Cerebellar cortex (tissue), 1 donor: ENCODE results near the gene MFSD6.
A peak's percentile ranks its signal among the peaks of the same experiment; 100 is the strongest.
"Not testable (repeated sequence)": the region's sequence is repeated elsewhere in the genome, so short reads cannot be mapped to it uniquely, and the experiment has no call there.

Experiments used
- DNase-seq: peaks from one replicate; pipeline ENCODE4 v3.0.0-alpha.2; 2015; ENCODE audit warnings: low spot score

The MFSD6 gene

GRCh38 chr2:190405995-190406394, 2.2 kb upstream of the MFSD6 start:
- DNase-seq, result no peak

DNA sequence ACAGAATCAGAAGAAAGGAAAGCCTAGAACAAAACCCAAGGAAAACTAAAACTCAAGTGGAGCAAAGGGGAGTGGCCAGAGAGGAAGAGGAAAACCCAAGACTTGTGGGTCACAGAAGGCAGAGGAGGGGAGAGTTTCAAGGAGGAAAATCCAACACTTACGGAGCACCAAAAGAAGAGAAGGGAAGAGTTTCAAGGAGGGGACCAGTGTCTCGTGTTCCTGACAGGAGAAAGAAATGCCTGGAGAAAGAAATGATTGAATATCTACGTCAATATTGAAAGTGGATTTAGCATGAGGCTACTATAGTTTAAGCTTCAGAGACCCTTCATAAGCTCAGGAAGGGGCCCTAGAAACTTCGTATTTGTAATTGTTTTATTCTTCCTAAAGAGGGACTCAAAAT, 1.4 kb upstream of the MFSD6 start:
- DNase-seq, result no peak

GRCh38 chr2:190407246-190407661, 901 bp upstream of the MFSD6 start:
- DNase-seq, result peak; percentile 31

- peak; percentile 46 for DNase-seq
These were observed 550 bp downstream of the MFSD6 start for GRCh38 chr2:190408538-190409271.

- DNase-seq, result peak; percentile 54
These were observed 1.5 kb downstream of the MFSD6 start for GRCh38 chr2:190409616-190410015.

GRCh38 chr2:190410166-190410565, 2.0 kb downstream of the MFSD6 start:
- DNase-seq, result peak; percentile 79

GRCh38 chr2:190412966-190413365, 4.8 kb downstream of the MFSD6 start:
- DNase-seq, result no peak

GRCh38 chr2:190413421-190413820, 5.3 kb downstream of the MFSD6 start:
- DNase-seq, result peak; percentile 30

- no peak for DNase-seq
These were observed 7.1 kb downstream of the MFSD6 start for GRCh38 chr2:190415251-190415650.

DNA sequence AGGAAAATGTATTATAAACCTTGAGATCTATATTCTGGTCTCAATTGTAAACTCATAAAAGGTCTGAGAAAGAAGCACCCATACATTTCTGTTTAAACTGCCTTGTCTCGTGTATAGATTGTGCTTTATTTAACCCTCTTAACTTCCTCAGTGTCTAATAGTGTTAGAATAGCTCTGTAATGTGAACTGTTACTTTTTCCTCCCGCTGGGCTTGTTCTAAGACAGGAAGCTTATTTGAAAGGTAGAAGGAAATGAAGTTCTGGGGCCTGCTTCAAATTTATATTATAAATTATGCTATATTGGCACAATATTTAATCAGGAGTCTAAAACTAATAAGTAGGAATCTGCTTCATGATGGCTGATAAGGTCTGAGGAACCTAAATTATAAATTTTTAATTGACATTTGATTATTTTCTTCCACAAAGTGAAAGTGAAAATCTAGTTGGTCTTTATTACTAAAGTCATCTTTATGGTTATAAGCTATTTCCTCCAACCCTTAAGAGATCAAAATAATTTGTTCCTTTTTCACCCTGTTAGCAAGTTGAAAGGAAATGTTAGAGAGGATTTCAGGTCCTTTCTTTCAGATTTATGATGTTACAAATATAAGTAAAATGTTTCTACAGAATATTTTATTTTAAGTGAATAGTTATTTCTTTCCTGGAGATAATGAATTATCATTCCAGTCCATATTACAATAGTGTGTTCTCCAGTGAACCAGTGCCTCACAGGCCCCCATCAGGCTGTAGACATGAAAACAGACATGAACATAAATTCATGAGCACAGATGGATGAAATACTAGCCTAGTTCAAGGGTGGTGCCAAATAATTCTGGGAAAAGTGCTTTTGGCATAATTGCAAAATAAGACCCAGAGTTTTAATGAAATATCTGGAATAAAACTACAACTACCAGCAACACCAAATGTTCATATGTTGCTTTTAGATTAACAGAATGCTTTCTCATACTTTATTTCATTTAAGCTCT, 7.9 kb downstream of the MFSD6 start:
- DNase-seq, result no peak

DNA sequence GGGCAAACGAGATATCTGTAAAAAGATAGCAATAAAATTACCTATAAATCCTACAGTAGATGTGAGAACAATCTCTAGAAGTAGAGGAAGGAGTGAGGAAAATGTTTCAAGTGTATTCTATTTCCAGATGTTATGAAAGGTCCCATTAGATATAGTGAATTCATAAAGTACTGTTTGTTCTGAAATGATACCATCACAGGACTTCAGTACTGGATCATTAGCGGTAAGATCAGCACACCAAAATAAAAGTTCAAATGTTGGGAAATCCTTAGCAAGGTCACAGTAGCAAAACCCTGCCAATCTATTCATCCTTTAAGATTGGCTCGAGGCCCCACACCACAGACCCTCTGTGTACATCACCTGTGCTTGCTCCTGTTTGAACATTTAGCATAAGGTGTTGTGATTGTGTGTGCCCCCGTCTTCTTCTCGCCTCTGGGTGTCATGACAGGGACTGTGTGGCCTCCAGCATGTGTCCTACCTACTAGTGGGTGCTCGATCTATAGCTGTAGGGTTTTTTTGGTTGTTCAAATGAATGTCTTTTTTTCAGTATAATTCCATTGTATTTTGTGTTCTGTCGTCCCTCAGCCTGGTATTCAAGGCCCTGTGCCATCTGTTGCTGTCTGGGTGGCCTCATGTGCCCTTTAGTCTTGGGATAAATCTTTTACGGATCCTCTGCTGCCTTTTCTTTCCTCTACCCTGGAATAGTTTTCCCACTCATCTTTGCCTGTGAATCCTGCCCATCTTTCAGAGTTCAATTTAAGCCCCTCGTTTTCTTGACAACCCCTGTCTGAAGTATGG, 9.1 kb downstream of the MFSD6 start:
- DNase-seq, result peak; percentile 53

DNA sequence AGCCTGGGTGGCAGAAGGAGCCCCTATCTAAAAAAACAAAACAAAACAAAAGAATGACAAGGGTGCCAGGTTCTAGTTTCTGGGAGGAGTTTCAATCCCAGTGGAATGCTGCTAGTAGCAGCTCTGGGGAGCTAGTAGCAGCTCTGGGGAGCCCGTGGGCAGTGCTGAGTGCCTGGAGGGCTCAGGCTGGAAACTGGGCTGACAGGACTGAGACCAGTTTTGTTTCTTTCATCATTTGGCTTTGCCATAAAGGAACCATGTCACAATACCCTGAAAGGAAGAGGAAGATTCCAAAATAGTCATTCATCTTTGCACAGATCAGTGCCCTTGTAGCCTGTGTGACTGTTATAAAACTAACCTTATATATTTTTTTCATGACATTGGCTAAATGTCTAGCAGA, 10.6 kb downstream of the MFSD6 start:
- no peak for DNase-seq

GRCh38 chr2:190420801-190421200, 12.6 kb downstream of the MFSD6 start:
- DNase-seq, result no peak

- DNase-seq, result no peak
These were observed 17.2 kb downstream of the MFSD6 start for GRCh38 chr2:190425221-190425866.

GRCh38 chr2:190425883-190426658, 17.9 kb downstream of the MFSD6 start:
- no peak for DNase-seq

DNA sequence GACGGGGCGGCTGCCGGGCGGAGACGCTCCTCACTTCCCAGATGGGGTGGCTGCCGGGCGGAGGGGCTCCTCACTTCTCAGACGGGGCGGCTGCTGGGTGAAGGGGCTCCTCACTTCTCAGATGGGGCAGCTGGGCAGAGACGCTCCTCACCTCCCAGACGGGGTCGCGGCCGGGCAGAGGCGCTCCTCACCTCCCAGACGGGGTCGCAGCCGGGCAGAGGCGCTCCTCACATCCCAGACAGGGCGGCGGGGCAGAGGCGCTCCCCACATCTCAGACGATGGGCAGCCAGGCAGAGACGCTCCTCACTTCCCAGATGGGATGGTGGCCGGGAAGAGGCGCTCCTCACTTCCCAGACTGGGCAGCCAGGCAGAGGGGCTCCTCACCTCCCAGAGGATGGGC, 22.7 kb downstream of the MFSD6 start:
- not testable (repeated sequence) for DNase-seq

DNA sequence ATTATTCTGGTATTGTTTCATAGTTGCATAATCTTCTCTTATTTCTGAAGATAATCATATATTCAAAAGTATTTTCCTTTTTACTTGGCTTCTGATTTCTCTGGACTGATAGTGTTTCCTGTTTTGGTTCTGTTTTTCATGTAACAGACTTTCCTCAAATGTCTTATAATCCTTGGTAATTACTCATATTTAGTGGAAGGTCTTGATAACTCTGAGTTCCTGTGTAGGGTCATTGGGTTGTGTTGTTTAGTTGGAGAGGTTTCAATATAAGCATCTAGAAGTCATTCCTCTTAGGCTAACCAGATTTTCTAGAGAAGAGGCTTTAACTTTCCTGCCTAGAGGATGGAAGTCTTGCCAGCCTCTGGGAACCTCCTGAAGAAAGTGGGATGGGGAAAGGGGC, 23.8 kb downstream of the MFSD6 start:
- no peak for DNase-seq

DNA sequence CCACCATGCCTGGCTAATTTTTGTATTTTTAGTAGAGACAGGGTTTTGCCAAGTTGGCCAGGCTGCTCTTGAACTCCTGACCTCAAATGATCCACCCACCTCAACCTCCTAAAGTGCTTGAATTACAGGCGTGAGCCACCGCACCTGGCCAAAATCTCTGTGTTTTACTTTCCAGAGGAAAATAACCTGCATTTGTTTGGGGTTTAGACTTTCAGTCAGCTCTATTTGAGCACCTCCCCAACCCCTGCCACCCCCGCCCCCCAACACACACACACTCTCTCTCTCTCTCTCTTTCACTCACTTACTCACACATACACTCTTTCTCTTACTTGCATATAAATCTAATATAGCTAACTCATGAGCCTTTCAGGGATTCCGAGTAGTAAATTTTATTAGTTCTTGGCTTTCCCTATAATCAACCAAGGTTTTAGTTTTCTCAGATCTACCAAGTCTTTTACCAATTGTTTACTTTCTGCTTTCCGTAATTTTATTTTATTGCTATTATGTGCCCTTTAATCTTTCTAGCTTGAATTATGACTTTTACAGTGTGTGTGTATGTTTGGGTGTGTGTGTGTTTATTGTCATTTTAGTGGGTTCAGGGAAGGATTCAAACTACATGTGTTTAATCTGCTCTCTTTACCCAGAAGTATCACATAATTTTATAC, 24.5 kb downstream of the MFSD6 start:
- DNase-seq, result no peak

DNA sequence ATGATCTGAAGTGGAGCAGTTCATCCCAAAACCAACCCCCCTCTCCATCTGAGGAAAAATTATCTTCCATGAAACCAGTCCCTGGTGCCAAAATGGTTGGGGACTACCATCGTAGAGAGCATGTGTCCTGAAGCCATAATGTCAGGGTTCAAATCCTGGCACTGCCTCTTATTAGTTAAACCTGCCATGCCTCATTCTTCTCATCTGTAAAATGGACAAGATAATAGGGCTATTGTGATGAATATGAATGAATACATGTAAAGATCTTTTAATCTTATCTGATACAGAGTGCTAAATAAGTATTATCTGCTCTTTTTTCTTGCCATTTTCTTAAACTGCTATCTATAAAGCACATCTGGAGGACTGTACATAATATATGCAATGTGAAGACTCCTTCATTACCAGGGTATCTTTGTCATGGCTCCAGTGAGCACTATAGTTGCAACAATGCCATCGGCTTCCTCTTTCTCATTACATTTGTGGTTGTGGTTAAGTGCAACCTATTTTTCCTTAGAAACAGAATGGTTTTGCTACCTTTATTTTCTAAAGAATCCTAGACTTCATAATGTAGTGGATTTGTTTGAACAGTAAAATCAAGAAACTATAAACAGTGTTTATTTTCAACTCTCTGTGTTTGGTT, 27.0 kb downstream of the MFSD6 start:
- no peak for DNase-seq

DNA sequence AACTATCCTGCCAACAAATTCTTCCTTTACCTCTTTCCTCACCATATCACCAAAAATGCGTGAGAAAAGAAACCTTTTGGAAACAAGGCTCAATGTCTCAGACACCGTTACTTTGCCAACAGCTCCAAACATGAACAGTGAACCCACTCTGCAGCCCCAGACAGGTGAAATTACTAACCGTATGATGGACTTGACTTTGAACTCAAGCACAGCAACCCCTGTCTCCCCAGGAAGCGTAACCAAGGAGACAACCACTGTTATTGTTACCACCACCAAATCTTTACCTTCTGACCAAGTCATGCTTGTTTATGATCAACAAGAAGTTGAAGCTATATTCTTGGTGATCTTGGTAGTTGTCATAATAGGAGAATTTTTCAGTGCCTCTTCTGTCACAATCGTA, 28.4 kb downstream of the MFSD6 start:
- no peak for DNase-seq
